Neural cell (in vitro differentiated cells): Measurements from ENCODE around the gene MAGI1. TPM values are rescaled to one million over a fixed set of nuclear protein-coding genes. Genes with fewer than 3 reads are reported as not detected.

Source experiments
- H2AFZ ChIP-seq: fragments of 200-600, 300-800 bp; sonication (generic), shearing (Covaris generic); 2 replicates; pipeline ENCODE4 v1.6.0; 2014; ENCODE audit warnings: low read depth, mild to moderate bottlenecking, antibody characterized with exemption, low read length, moderate library complexity
- H3F3A ChIP-seq: fragments of 200-600 bp; shearing (Covaris generic); 2 replicates; pipeline ENCODE4 v1.6.1; 2016; ENCODE audit warnings: mild to moderate bottlenecking, moderate library complexity, mixed read lengths, antibody characterized with exemption, low read length; ENCODE audit not compliant: insufficient read depth, poor library complexity, severe bottlenecking
- H3K27ac ChIP-seq: fragments of 200-600, 300-800 bp; sonication (generic), shearing (Covaris generic); 2 replicates; pipeline ENCODE4 v1.5.1; 2014; ENCODE audit warnings: mild to moderate bottlenecking, low read length, moderate library complexity
- H3K27me3 ChIP-seq: fragments of 300-800, 200-600 bp; sonication (generic), shearing (Covaris generic); 2 replicates; pipeline ENCODE4 v1.6.0; 2014; ENCODE audit warnings: mild to moderate bottlenecking, low read depth, low read length, moderate library complexity; ENCODE audit not compliant: insufficient read depth
- H3K36me3 ChIP-seq: fragments of 300-800, 200-600 bp; sonication (generic), shearing (Covaris generic); 2 replicates; pipeline ENCODE4 v1.5.1; 2014; ENCODE audit warnings: mild to moderate bottlenecking, antibody characterized with exemption, low read length, moderate library complexity; ENCODE audit not compliant: insufficient read depth
- H3K4me2 ChIP-seq: fragments of 300-800, 200-600 bp; sonication (generic), shearing (Covaris generic); 2 replicates; pipeline ENCODE4 v1.6.0; 2014; ENCODE audit warnings: mild to moderate bottlenecking, low read length
- H3K4me3 ChIP-seq: fragments of 300-800, 200-600 bp; sonication (generic), shearing (Covaris generic); 2 replicates; pipeline ENCODE4 v1.5.1; 2014; ENCODE audit warnings: mild to moderate bottlenecking, low read length, moderate library complexity
- H3K79me2 ChIP-seq: fragments of 200-600 bp; shearing (Covaris generic); replicated peaks from 2 replicates; pipeline ENCODE4 v1.6.0; 2014; ENCODE audit warnings: mild to moderate bottlenecking, low read length, moderate library complexity; ENCODE audit not compliant: insufficient read depth
- H3K9ac ChIP-seq: fragments of 300-800, 200-600 bp; sonication (generic), shearing (Covaris generic); 2 replicates; pipeline ENCODE4 v1.6.1; 2016; ENCODE audit warnings: mild to moderate bottlenecking, low read length, mixed read lengths
- H3K9me2 ChIP-seq: fragments of 200-600 bp; shearing (Covaris generic); 2 replicates; pipeline ENCODE4 v1.6.1; 2016; ENCODE audit warnings: mild to moderate bottlenecking, low read length, mixed read lengths; ENCODE audit not compliant: insufficient read depth
- H3K9me3 ChIP-seq: fragments of 200-600, 300-800 bp; sonication (generic), shearing (Covaris generic); 2 replicates; pipeline ENCODE4 v1.6.1; 2016; ENCODE audit warnings: mild to moderate bottlenecking, mixed run types, low read length, moderate library complexity, mixed read lengths
- H4K20me1 ChIP-seq: fragments of 200-600 bp; shearing (Covaris generic); 2 replicates; pipeline ENCODE4 v1.6.1; 2016; ENCODE audit warnings: mild to moderate bottlenecking, mixed run types; ENCODE audit not compliant: insufficient read depth
- EP300 ChIP-seq: fragments of 450-650 bp; conservative IDR thresholded peaks from 2 replicates; pipeline ENCODE4 v1.6.1; 2014; ENCODE audit warnings: antibody characterized with exemption, mild to moderate bottlenecking, moderate library complexity; ENCODE audit not compliant: poor library complexity, severe bottlenecking
- EZH2 ChIP-seq: fragments of 200-600, 300-800 bp; shearing (Covaris generic), sonication (generic); IDR thresholded peaks from 2 replicates; pipeline ENCODE4 v1.6.1; 2014; ENCODE audit warnings: antibody characterized with exemption, low read length, borderline replicate concordance, mild to moderate bottlenecking; ENCODE audit not compliant: insufficient read depth, poor library complexity, severe bottlenecking
- MXI1 ChIP-seq: fragments of 450-650 bp; conservative IDR thresholded peaks from 2 replicates; pipeline ENCODE4 v1.6.1; 2014; ENCODE audit warnings: antibody characterized with exemption, mild to moderate bottlenecking; ENCODE audit not compliant: poor library complexity, severe bottlenecking
- POLR2AphosphoS5 ChIP-seq: IDR thresholded peaks from 2 replicates; pipeline ENCODE4 v1.6.1; 2012
- RAD21 ChIP-seq: fragments of 450-650 bp; conservative IDR thresholded peaks from 2 replicates; pipeline ENCODE4 v1.6.1; 2014; ENCODE audit warnings: antibody characterized with exemption, mild to moderate bottlenecking, moderate library complexity
- REST ChIP-seq: IDR thresholded peaks from 2 replicates; pipeline ENCODE4 v1.6.1; 2012; ENCODE audit warnings: borderline replicate concordance
- SMC3 ChIP-seq: fragments of 450-650 bp; conservative IDR thresholded peaks from 2 replicates; pipeline ENCODE4 v1.6.1; 2014; ENCODE audit warnings: antibody characterized with exemption, mild to moderate bottlenecking, moderate library complexity; ENCODE audit not compliant: poor library complexity
- TAF1 ChIP-seq: IDR thresholded peaks from 2 replicates; pipeline ENCODE4 v1.6.1; 2012; ENCODE audit warnings: low read depth
- polyA plus RNA-seq: library from polyadenylated mRNA; depleted of rRNA; stranded (reverse); fragments of >200 nt; gene quantifications from 2 replicates; pipeline ENCODE4 v1.2.3, GENCODE V29; 2014

MAGI1 gene
- polyA plus RNA-seq, 1 donor from 2014 or later, result 44.7 TPM

GRCh38 chr3:65584002-65584401, 454.7 kb downstream of the MAGI1 start:
- no peak for TF ChIP-seq RAD21
- no peak for TF ChIP-seq EZH2
- no peak for TF ChIP-seq REST
- TF ChIP-seq SMC3, result no peak
- Histone ChIP-seq H3K36me3 (no peaks in the 10 kb centered on the region), H3F3A (no peaks in the 10 kb centered on the region), H3K9ac (no peak overlapping the region), H3K9me2 (no peaks in the 10 kb centered on the region), H3K4me2 (no peak overlapping the region), H3K9me3 (no peaks in the 10 kb centered on the region), H4K20me1 (peaks cover 4% of the 10 kb centered on the region), H3K27me3 (no peaks in the 10 kb centered on the region), H3K79me2 (peaks cover 63% of the 10 kb centered on the region), H3K27ac (no peak overlapping the region), H3K4me3 (no peak overlapping the region), H2AFZ (no peak overlapping the region)

GRCh38 chr3:65583188-65583587, 455.5 kb downstream of the MAGI1 start:
- no peaks in the 10 kb centered on the region for H3K36me3 ChIP-seq
- H3F3A ChIP-seq, result no peaks in the 10 kb centered on the region
- H2AFZ ChIP-seq, result no peak overlapping the region
- no peaks in the 10 kb centered on the region for H3K9me2 ChIP-seq
- no peaks in the 10 kb centered on the region for H3K9me3 ChIP-seq
- H3K27ac ChIP-seq, result no peak overlapping the region
- H3K27me3 ChIP-seq, result no peaks in the 10 kb centered on the region
- peaks cover 4% of the 10 kb centered on the region for H4K20me1 ChIP-seq
- H3K4me3 ChIP-seq, result no peak overlapping the region
- peaks cover 58% of the 10 kb centered on the region for H3K79me2 ChIP-seq
- H3K4me2 ChIP-seq, result no peak overlapping the region
- H3K9ac ChIP-seq, result no peak overlapping the region
- TF ChIP-seq RAD21 (no peak), EP300 (no peak), MXI1 (no peak), TAF1 (no peak), POLR2AphosphoS5 (no peak), REST (no peak), EZH2 (no peak)
